Measurements from ENCODE around the gene UBXN4.
"Not testable (repeated sequence)": the region's sequence is repeated elsewhere in the genome, so short reads cannot be mapped to it uniquely, and the experiment has no call there.

UBXN4 gene

DNA sequence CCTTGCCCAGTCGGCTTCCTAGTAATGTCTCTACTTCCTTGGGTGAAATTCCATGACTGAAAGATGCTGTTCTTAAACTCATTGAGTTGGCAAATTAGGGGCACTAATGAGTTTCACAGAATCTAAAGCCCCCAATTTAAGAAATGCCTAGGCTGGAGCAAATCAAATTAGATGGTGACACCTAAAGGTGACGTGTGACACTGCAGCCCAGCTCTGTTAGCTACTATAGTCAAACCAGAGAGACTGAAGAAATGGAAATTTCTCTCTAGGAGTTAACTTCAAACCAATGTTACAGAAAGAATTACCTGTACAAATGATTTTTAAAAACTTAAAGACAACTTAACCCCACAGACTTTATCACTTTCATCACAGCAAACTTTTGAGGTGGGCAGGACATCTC, 58.1 kb downstream of the UBXN4 start:
- TF ChIP-seq, protein P1, sequence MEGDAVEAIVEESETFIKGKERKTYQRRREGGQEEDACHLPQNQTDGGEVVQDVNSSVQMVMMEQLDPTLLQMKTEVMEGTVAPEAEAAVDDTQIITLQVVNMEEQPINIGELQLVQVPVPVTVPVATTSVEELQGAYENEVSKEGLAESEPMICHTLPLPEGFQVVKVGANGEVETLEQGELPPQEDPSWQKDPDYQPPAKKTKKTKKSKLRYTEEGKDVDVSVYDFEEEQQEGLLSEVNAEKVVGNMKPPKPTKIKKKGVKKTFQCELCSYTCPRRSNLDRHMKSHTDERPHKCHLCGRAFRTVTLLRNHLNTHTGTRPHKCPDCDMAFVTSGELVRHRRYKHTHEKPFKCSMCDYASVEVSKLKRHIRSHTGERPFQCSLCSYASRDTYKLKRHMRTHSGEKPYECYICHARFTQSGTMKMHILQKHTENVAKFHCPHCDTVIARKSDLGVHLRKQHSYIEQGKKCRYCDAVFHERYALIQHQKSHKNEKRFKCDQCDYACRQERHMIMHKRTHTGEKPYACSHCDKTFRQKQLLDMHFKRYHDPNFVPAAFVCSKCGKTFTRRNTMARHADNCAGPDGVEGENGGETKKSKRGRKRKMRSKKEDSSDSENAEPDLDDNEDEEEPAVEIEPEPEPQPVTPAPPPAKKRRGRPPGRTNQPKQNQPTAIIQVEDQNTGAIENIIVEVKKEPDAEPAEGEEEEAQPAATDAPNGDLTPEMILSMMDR (IDR thresholded peaks at IDR 0.05; ENCODE audit: low read depth, low read length) = peak; percentile 54
- no peaks in the 10 kb centered on the region for H3K36me3 ChIP-seq

DNA sequence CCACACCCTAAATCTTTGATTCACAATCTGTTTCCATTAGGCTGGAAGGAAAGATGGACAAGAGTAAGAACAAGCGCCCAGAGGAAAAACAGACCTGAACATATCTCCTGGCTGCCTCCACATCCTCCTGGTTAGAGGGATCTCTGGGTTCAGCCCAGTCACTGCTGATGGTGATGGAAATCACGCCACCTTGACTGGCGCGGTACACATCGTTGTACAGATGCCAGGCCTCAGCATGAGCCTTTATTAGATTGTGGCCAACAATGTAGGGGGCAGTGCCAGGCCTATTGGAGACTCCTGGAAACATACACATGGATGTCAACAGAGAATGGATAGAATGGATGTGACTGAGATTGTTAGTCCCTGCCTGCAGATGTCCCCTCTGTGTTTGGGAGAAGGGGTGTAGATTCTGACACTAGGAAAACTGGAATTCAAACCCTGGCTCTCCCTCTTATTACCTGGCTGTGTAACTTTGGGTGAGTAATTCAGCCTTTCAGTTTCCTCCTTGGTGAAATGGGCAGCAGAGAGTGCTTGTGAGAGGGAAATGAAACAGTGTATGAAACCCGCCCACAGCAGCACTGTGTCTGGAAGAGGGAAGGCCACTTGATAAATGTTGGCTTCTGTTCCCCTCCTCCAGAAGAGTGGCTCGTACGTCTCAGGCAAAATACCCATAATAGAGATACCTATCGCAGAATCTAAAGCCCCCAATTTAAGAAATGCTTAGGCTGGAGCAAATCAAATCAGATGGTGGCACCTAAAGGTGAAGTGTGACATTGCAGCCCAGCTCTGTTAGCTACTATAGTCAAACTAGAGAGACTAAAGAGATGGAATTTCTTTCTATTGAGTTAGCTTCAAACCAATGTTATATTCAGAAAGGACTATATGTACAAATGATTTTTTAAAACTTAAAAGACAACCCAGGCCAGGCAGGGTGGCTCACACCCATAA, 59.1 kb downstream of the UBXN4 start:
- TF ChIP-seq, protein P1 (IDR thresholded peaks at IDR 0.05; ENCODE audit: low read depth, low read length) = peak; percentile 17; the same call in 1 of the 2 replicates
- no peak overlapping the region for H3K4me3 ChIP-seq (ENCODE audit: low read depth, low read length)
- no peak for DNase-seq
- no peak overlapping the region for H3K27ac ChIP-seq
- no peaks in the 10 kb centered on the region for H3K27me3 ChIP-seq (ENCODE audit: insufficient read depth, low read depth, severe bottlenecking)
- H3K9me3 ChIP-seq (ENCODE audit: severe bottlenecking) = peaks cover 16% of the 10 kb centered on the region
- H3K36me3 ChIP-seq = no peaks in the 10 kb centered on the region

More for the DNA sequence above, 58.1 kb downstream of the UBXN4 start:
- Histone ChIP-seq H3K27me3 (ENCODE audit: insufficient read depth, low read depth, severe bottlenecking) (no peaks in the 10 kb centered on the region), H3K9me3 (ENCODE audit: severe bottlenecking) (peaks cover 16% of the 10 kb centered on the region), H3K4me3 (ENCODE audit: low read depth, low read length) (no peak overlapping the region), H3K27ac (no peak overlapping the region)
- DNase-seq = no peak

DNA sequence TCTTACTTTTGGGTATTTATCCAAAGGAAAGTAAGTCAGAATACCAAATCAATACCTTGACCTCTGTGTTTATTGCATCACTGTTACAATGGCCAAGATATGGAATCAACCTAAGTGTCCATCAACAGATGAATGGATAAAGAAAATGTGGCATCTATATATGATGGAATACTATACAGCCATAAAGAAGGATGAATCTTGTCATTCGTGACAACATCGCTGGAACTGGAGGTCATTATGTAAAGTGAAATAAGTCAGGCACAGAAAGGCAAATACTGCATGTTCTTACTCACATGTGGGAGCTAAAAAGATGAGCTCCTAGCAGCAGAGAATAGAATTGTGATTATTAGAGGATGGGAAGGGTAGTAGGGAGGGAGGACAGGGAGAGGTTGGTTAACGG, 60.7 kb downstream of the UBXN4 start:
- Histone ChIP-seq H3K4me3 (ENCODE audit: low read depth, low read length) (no peak overlapping the region), H3K9me3 (ENCODE audit: severe bottlenecking) (peaks cover 16% of the 10 kb centered on the region), H3K27me3 (ENCODE audit: insufficient read depth, low read depth, severe bottlenecking) (no peaks in the 10 kb centered on the region), H3K36me3 (no peaks in the 10 kb centered on the region), H3K27ac (no peak overlapping the region)
- TF ChIP-seq, protein P1 (IDR thresholded peaks at IDR 0.05; ENCODE audit: low read depth, low read length) = no peak
- no peak for DNase-seq

DNA sequence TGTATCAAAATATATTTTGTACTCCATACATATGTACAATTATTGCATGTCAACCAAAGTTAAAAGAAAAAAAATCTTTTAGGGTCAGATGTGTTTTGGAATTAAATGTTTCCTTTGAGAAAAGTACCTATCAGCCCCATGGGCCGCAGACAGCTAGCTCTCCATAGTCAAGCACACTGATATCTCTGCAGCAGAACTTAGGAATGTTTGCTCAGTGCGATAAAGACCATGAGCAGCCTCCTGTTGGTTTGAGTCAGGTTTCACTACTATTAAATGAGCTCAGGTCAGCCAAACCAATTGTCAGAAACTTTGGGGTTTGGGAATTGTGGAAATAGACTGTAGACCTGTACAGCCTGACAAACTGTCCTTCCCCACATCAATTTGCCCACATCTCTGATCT, 61.6 kb downstream of the UBXN4 start:
- Histone ChIP-seq H3K27me3 (ENCODE audit: insufficient read depth, low read depth, severe bottlenecking) (no peaks in the 10 kb centered on the region), H3K27ac (no peak overlapping the region), H3K36me3 (no peaks in the 10 kb centered on the region), H3K9me3 (ENCODE audit: severe bottlenecking) (peaks cover 16% of the 10 kb centered on the region), H3K4me3 (ENCODE audit: low read depth, low read length) (no peak overlapping the region)
- no peak for DNase-seq
- TF ChIP-seq, protein P1 (IDR thresholded peaks at IDR 0.05; ENCODE audit: low read depth, low read length) = no peak

DNA sequence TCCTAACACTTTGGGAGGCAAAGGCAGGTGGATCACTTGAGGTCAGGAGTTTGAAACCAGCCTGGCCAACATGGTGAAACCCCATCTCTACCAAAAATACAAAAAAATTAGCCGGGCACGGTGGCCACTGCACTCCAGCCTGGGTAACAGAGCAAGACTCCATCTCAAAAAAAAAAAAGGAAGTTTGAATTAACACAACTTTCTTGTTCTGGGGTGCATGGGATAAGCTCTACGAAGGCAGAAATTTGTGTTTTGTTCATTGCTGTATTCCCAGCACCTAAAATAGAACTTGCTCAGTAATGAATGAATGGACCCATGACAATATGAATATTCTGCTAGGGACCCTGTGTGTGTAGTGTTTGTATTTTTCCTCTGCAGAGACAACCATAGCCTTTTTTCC, 66.2 kb downstream of the UBXN4 start:
- not testable (repeated sequence) for DNase-seq; H3K36me3 ChIP-seq; H3K27ac ChIP-seq; H3K4me3 ChIP-seq (ENCODE audit: low read depth, low read length); H3K27me3 ChIP-seq (ENCODE audit: insufficient read depth, low read depth, severe bottlenecking); H3K9me3 ChIP-seq (ENCODE audit: severe bottlenecking)

DNA sequence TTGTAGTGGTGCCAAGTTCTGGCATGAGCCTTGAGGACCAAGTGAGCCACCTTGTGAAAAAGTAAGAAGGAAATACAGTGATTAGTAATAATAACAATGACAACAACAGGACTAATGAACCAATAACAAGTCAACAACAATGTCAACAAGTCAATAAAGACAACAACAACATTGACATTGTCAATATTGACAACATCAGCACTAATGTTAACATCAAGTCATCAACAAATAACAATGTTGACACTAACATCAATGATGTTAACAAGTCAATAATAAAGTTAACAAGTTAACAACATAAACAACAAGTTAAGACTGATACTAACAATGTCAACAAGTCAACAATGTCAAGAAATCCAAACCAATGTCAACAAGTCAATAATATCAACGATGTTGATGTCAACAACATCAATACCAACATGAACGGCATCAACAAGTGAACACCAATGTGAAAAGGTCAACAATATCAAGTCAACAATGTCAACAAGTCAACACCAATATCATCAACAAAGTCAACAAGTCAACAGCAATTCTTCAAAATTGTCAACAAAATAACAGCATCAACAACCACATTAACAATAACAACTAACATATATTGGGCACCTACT, 71.4 kb downstream of the UBXN4 start:
- no peaks in the 10 kb centered on the region for H3K27me3 ChIP-seq (ENCODE audit: insufficient read depth, low read depth, severe bottlenecking)
- no peak overlapping the region for H3K4me3 ChIP-seq (ENCODE audit: low read depth, low read length)
- no peaks in the 10 kb centered on the region for H3K9me3 ChIP-seq (ENCODE audit: severe bottlenecking)
- no peaks in the 10 kb centered on the region for H3K36me3 ChIP-seq
- TF ChIP-seq, protein P1 (IDR thresholded peaks at IDR 0.05; ENCODE audit: low read depth, low read length) = no peak
- no peak for DNase-seq
- no peak overlapping the region for H3K27ac ChIP-seq
